NB4 (cell line): ENCODE measurements around the gene KCNQ1.

Source experiments
- CTCF ChIP-seq: IDR thresholded peaks from one replicate; pipeline ENCODE4 v1.5.1; 2012; ENCODE audit warnings: low read depth, low read length
- MAX ChIP-seq: IDR thresholded peaks from 2 replicates; pipeline ENCODE4 v1.6.1; 2011; ENCODE audit warnings: low read depth, low read length
- POLR2A ChIP-seq: IDR thresholded peaks from 2 replicates; pipeline ENCODE4 v1.6.1; 2011; ENCODE audit warnings: mild to moderate bottlenecking; ENCODE audit not compliant: insufficient read length; ENCODE audit errors: extremely low read depth

GRCh38 chr11:2537010-2537705 lies 92.3 kb downstream of the KCNQ1 start:
- no peak for TF ChIP-seq CTCF
- no peak for TF ChIP-seq POLR2A
- TF ChIP-seq MAX, result no peak
